Mucosa of descending colon (tissue), 3 donors: ENCODE results near the gene ST3GAL6. TPM values are rescaled to one million over a fixed set of nuclear protein-coding genes. Genes with fewer than 3 reads are reported as not detected.

Experiments
- ATAC-seq: fragments of 200-7000 bp; cut with Tn5 transposase; one replicate; pipeline ENCODE4 v1.9.1; 2020; ENCODE audit warnings: mild to moderate bottlenecking, moderate library complexity
- DNase-seq, 3 donors: peaks; one replicate each; pipeline ENCODE4 v3.0.0-alpha.2; 2020
- H3K36me3 ChIP-seq: fragments of 200-600 bp; one replicate; pipeline ENCODE4 v1.8.0; 2021; ENCODE audit warnings: low read depth, mild to moderate bottlenecking
- H3K4me1 ChIP-seq: fragments of 200-600 bp; one replicate; pipeline ENCODE4 v1.8.0; 2021; ENCODE audit warnings: low read depth, mild to moderate bottlenecking
- H3K4me3 ChIP-seq: fragments of 200-600 bp; one replicate; pipeline ENCODE4 v1.8.0; 2021; ENCODE audit warnings: mild to moderate bottlenecking
- H3K9me3 ChIP-seq: fragments of 200-600 bp; one replicate; pipeline ENCODE4 v1.8.0; 2021; ENCODE audit warnings: mild to moderate bottlenecking
- intact Hi-C, 2 donors: fragments of 100-400 bp; cut with DNase I in 1 of 2; cut with micrococcal nuclease in 1 of 2; formaldehyde crosslinking; loops; one replicate each; pipeline versions ENCODE4 v1.11.0 to v1.11.1; 2022; cut with DNase I, micrococcal nuclease
- total RNA-seq, 3 donors: library from RNA; stranded (reverse); fragmentation: NEBNext Ultra II Directional in 2 of 3; extraction: Animal tissue kit (Norgen Biotek cat#: 25700) in 2 of 3; gene quantifications; one replicate each; pipeline versions ENCODE4 v1.2.1 to v1.2.4, GENCODE V29; 2021 to 2023
- TF ChIP-seq, protein P1 (sequence below): fragments of 200-600 bp; IDR thresholded peaks from one replicate; pipeline ENCODE4 v1.8.0; 2022; ENCODE audit warnings: antibody characterized with exemption, mild to moderate bottlenecking
- donor health status: DM: no; HTN: no; CAD: no; lungs with moderate emphysema.
- donor health status: DM: no; HTN: no; CAD: no.
- donor health status: DM: no; HTN: yes; CAD: no.

The ST3GAL6 gene
- total RNA-seq, 3 donors from 2014 or later: 1.4 to 10.9 (median 2.3) TPM

DNA sequence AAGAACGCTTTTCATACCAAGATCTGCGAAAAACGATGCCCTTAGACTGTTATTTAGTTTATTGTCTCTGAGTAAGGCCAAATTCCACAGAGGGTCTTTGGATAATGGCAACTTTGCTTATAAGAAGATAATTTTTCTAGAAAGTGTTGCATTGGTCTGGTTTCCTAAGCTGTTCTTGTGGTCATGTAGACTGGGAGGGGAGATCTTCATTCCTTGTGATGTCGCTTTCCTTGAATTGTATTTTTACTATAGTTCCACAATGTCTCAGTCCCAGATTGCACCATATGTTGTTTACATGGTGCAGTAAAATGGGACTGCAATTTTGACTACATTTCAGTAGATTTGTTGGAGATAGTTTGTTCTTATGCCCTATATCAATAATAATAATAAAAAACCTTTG, 28.8 kb upstream of the ST3GAL6 start:
- Histone ChIP-seq H3K9me3 (no peaks in the 10 kb centered on the region), H3K4me3 (no peak overlapping the region), H3K36me3 (no peaks in the 10 kb centered on the region), H3K4me1 (peaks cover 9% of the 10 kb centered on the region)
- TF ChIP-seq, protein P1, sequence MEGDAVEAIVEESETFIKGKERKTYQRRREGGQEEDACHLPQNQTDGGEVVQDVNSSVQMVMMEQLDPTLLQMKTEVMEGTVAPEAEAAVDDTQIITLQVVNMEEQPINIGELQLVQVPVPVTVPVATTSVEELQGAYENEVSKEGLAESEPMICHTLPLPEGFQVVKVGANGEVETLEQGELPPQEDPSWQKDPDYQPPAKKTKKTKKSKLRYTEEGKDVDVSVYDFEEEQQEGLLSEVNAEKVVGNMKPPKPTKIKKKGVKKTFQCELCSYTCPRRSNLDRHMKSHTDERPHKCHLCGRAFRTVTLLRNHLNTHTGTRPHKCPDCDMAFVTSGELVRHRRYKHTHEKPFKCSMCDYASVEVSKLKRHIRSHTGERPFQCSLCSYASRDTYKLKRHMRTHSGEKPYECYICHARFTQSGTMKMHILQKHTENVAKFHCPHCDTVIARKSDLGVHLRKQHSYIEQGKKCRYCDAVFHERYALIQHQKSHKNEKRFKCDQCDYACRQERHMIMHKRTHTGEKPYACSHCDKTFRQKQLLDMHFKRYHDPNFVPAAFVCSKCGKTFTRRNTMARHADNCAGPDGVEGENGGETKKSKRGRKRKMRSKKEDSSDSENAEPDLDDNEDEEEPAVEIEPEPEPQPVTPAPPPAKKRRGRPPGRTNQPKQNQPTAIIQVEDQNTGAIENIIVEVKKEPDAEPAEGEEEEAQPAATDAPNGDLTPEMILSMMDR: no peak
- ATAC-seq: no peak
- intact Hi-C loops: no loop called here
- DNase-seq: no peak

DNA sequence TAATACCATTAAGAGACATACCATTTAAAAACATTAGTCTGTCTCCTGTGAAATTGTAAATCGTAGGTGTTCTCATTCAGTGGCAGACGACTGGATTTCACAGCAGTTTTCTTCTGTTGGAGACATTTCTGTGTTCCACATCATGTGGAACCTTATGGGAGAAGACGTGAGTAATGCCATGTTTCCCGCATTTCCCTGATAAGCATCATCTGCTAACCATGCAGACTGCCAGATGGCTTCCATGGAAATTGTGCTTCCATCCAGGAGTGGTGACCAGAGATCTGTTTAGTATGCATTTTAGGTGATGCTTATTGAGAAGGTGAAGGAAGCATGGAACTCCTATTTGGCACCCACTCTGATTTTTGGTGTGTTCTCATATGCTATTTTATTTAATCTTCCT, 28.4 kb upstream of the ST3GAL6 start:
- H3K4me1 ChIP-seq: peaks cover 9% of the 10 kb centered on the region
- ATAC-seq (no peak), DNase-seq (no peak)
- no peaks in the 10 kb centered on the region for H3K9me3 ChIP-seq
- intact Hi-C loops: no loop called here
- TF ChIP-seq, protein P1: no peak
- H3K4me3 ChIP-seq: no peak overlapping the region
- H3K36me3 ChIP-seq: no peaks in the 10 kb centered on the region

DNA sequence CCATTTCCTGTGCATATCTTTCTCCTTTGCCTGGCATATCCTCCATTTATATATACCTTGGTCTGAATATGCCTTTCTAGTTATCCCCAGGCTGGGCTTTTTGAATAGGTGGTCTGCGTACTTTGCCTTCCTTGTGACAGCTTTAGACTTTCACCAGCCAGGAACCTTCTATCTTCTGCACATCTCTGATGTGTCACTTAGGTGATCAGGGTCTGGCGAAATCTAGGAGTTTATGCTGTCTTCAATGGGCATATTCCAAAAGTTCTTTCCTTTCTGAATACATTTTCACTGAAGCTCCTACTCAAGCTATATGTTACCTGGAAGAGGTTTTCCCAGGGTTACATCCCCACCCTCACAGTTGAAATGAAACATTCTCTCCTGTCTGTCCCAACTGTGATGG, 27.8 kb upstream of the ST3GAL6 start:
- no peaks in the 10 kb centered on the region for H3K9me3 ChIP-seq
- intact Hi-C loops: no loop called here
- H3K36me3 ChIP-seq: no peaks in the 10 kb centered on the region
- TF ChIP-seq, protein P1: no peak
- peaks cover 9% of the 10 kb centered on the region for H3K4me1 ChIP-seq
- no peak for ATAC-seq
- no peak for DNase-seq
- no peak overlapping the region for H3K4me3 ChIP-seq

DNA sequence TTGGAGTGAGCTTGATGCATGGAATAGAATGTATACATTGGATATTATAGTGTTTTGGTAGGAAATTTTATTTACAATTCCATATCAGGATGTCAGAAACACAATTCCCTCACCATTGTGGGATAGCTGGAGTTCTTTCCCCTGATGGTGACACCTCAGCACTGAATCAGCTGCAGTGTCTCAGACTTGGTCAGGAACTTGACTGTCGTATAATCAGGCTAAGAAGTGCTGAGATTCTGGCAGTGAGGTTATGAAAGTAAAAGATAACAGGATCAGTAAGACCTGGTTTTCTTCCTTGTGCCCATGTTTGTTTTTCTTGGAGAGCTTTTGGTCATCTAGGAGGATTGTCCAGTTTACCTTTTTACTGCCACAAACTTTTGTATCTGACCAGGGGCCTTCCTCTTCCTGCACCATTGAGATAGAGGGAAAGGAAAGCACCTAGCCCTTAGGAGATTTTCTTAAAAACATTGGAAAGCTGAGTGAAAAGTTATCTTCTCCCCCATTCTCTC, 27.3 kb upstream of the ST3GAL6 start:
- Histone ChIP-seq H3K4me1 (peaks cover 9% of the 10 kb centered on the region), H3K4me3 (no peak overlapping the region), H3K36me3 (no peaks in the 10 kb centered on the region), H3K9me3 (no peaks in the 10 kb centered on the region)
- intact Hi-C loops: no loop called here
- no peak for ATAC-seq
- TF ChIP-seq, protein P1: no peak
- no peak for DNase-seq

DNA sequence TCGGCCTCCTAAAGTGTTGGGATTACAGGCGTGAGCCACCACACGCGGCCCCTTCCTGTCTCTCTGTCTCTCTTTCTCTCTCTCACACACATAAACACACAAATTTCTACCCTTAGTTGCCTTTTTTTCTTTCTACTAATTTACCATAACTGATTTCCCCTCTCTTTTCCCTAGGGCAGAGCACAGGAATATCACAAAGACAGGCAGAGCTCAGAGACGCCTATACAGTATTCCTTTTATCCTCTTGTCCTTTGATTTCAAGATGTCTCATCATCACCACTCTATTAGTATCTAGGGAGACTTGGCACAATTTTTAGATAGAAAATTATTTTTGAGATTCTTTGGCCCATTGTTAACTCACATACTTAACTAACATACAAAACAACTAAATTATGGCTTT, 25.8 kb upstream of the ST3GAL6 start:
- no peaks in the 10 kb centered on the region for H3K36me3 ChIP-seq
- DNase-seq (no peak), ATAC-seq (no peak)
- H3K4me1 ChIP-seq: peaks cover 9% of the 10 kb centered on the region
- no peaks in the 10 kb centered on the region for H3K9me3 ChIP-seq
- intact Hi-C loops: no loop called here
- no peak overlapping the region for H3K4me3 ChIP-seq
- TF ChIP-seq, protein P1: no peak

DNA sequence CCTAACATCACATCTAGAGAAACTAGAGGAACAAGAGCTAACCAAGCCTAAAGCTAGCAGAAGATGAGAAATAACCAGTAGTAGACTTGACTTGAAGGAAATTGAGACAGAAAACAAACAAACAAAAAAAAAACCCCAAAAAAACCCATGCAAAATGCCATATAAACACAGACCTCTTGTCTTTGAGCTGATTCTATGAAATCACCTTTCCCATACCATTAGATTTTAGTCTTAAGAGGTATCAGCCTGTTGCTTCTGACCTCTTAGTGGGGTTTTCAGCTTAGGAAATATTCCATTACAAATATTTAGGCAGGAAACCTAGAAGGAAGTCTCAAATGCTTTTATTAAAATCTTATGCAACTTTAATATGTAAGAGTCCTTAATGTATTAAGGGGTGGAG, 23.9 kb upstream of the ST3GAL6 start:
- intact Hi-C loops: no loop called here
- no peaks in the 10 kb centered on the region for H3K36me3 ChIP-seq
- H3K4me3 ChIP-seq: no peak overlapping the region
- DNase-seq: no peak
- TF ChIP-seq, protein P1: no peak
- ATAC-seq: no peak
- H3K4me1 ChIP-seq: no peaks in the 10 kb centered on the region
- H3K9me3 ChIP-seq: no peaks in the 10 kb centered on the region
